Measurements from ENCODE around the gene AOC1.

- TF ChIP-seq CTCF (conservative IDR thresholded peaks at IDR 0.05; ENCODE audit: low read depth, low read length) (no peak), EZH2phosphoT487 (IDR thresholded peaks at IDR 0.05; ENCODE audit: borderline replicate concordance, low read length) (no peak), EZH2 (IDR thresholded peaks at IDR 0.05; ENCODE audit: low read length, unreplicated experiment) (no peak)
These were observed 4.2 kb upstream of the AOC1 start for GRCh38 chr7:150848111-150848510.

Measured in PC-3 (cell line).